Adrenal gland (tissue), 5 donors: ENCODE data around the gene ZNF138.

Experiments
- POLR2A ChIP-seq, 2 donors: fragments of 450-650 bp; IDR thresholded peaks; one replicate each; pipeline ENCODE4 v1.6.1; 2017; ENCODE audit warnings: antibody characterized with exemption in 2 of 2, mild to moderate bottlenecking in 2 of 2, moderate library complexity in 1 of 2
- TF ChIP-seq, protein P1 (sequence below), 6 experiments: fragments of 450-650 bp in 4 of 6; fragments of 200-600 bp in 2 of 6; sonication (generic) in 1 of 6; IDR thresholded peaks; 1 replicate in 5 of 6; 2 replicates in 1 of 6; pipeline versions ENCODE4 v1.5.1 to v1.8.0; 2016 to 2021; ENCODE audit warnings: antibody characterized with exemption in 6 of 6, mild to moderate bottlenecking in 2 of 6, moderate library complexity in 1 of 6
- donor health status: DM: no; HTN: no; CAD: no.

- no peak for TF ChIP-seq POLR2A (IDR thresholded peaks at IDR 0.05)
- TF ChIP-seq, protein P1, sequence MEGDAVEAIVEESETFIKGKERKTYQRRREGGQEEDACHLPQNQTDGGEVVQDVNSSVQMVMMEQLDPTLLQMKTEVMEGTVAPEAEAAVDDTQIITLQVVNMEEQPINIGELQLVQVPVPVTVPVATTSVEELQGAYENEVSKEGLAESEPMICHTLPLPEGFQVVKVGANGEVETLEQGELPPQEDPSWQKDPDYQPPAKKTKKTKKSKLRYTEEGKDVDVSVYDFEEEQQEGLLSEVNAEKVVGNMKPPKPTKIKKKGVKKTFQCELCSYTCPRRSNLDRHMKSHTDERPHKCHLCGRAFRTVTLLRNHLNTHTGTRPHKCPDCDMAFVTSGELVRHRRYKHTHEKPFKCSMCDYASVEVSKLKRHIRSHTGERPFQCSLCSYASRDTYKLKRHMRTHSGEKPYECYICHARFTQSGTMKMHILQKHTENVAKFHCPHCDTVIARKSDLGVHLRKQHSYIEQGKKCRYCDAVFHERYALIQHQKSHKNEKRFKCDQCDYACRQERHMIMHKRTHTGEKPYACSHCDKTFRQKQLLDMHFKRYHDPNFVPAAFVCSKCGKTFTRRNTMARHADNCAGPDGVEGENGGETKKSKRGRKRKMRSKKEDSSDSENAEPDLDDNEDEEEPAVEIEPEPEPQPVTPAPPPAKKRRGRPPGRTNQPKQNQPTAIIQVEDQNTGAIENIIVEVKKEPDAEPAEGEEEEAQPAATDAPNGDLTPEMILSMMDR (IDR thresholded peaks at IDR 0.05), result no peak
Measured at GRCh38 chr7:64869912-64870562, 75.8 kb downstream of the ZNF138 start.
